ENCODE measurements around the gene SELENOK. TPM values are rescaled to one million over a fixed set of nuclear protein-coding genes. Genes with fewer than 3 reads are reported as not detected.

Gene SELENOK
- polyA plus RNA-seq, 1 experiment = 20.3 TPM

- ChIA-PET POLR2A (interaction anchor here (0.6 kb wide), 1 partner anchor 10 kb away, joined by 6 read pairs; no protein-coding TSS in a partner anchor), CTCF (no interaction called here)
- no peak overlapping the region for H3K4me3 ChIP-seq (ENCODE audit: low read depth, low read length)
- DNase-seq (ENCODE audit: low read depth) = no peak
- TF ChIP-seq CTCF (IDR thresholded peaks at IDR 0.05; ENCODE audit: insufficient read depth, low read depth, low read length) = no peak
- H3K27me3 ChIP-seq (ENCODE audit: control insufficient read depth, insufficient read depth, low read length) = peaks cover 5% of the 10 kb centered on the region; the same call in 1 of the 2 replicates
- H3K36me3 ChIP-seq (ENCODE audit: control insufficient read depth, insufficient read depth, low read length) = no peaks in the 10 kb centered on the region
Observed at GRCh38 chr3:53899750-53900149, 8.1 kb upstream of the SELENOK start.

GRCh38 chr3:53892286-53892637 lies 603 bp upstream of the SELENOK start:
- H3K27me3 ChIP-seq (ENCODE audit: control insufficient read depth, insufficient read depth, low read length) = peaks cover 4% of the 10 kb centered on the region; the same call in 1 of the 2 replicates
- CTCF ChIA-PET = no interaction called here
- POLR2A ChIA-PET = interaction anchor here (0.6 kb wide), 1 partner anchor 44 kb away, joined by 9 read pairs; no protein-coding TSS in a partner anchor
- H3K36me3 ChIP-seq (ENCODE audit: control insufficient read depth, insufficient read depth, low read length) = no peaks in the 10 kb centered on the region
- peak overlapping the region; percentile 84 for H3K4me3 ChIP-seq (ENCODE audit: low read depth, low read length)
- DNase-seq (ENCODE audit: low read depth) = no peak
- no peak for TF ChIP-seq CTCF (IDR thresholded peaks at IDR 0.05; ENCODE audit: insufficient read depth, low read depth, low read length)

GRCh38 chr3:53890726-53891475 lies 758 bp downstream of the SELENOK start:
- peak overlapping the region; percentile 84 for H3K4me3 ChIP-seq (ENCODE audit: low read depth, low read length)

GRCh38 chr3:53888232-53888631 lies 3.4 kb downstream of the SELENOK start:
- no peak for TF ChIP-seq CTCF (IDR thresholded peaks at IDR 0.05; ENCODE audit: insufficient read depth, low read depth, low read length)
- DNase-seq (ENCODE audit: low read depth) = no peak
- CTCF ChIA-PET = no interaction called here
- H3K27me3 ChIP-seq (ENCODE audit: control insufficient read depth, insufficient read depth, low read length) = no peaks in the 10 kb centered on the region
- POLR2A ChIA-PET = no interaction called here
- no peak overlapping the region for H3K4me3 ChIP-seq (ENCODE audit: low read depth, low read length)
- H3K36me3 ChIP-seq (ENCODE audit: control insufficient read depth, insufficient read depth, low read length) = peaks cover 5% of the 10 kb centered on the region

More at GRCh38 chr3:53890726-53891475, 758 bp downstream of the SELENOK start:
- CTCF ChIA-PET = interaction anchor here (0.5 to 0.6 kb wide), 2 partner anchors 31 to 975 kb away, joined by 3 read pairs; no protein-coding TSS in a partner anchor
- POLR2A ChIA-PET = no interaction called here
- no peak for DNase-seq (ENCODE audit: low read depth)
- peaks cover 2% of the 10 kb centered on the region; the same call in 1 of the 2 replicates for H3K27me3 ChIP-seq (ENCODE audit: control insufficient read depth, insufficient read depth, low read length)
- H3K36me3 ChIP-seq (ENCODE audit: control insufficient read depth, insufficient read depth, low read length) = no peaks in the 10 kb centered on the region
- no peak for TF ChIP-seq CTCF (IDR thresholded peaks at IDR 0.05; ENCODE audit: insufficient read depth, low read depth, low read length)

GRCh38 chr3:53887446-53887845 lies 4.2 kb downstream of the SELENOK start:
- Histone ChIP-seq H3K27me3 (ENCODE audit: control insufficient read depth, insufficient read depth, low read length) (no peaks in the 10 kb centered on the region), H3K4me3 (ENCODE audit: low read depth, low read length) (no peak overlapping the region), H3K36me3 (ENCODE audit: control insufficient read depth, insufficient read depth, low read length) (peaks cover 5% of the 10 kb centered on the region)
- CTCF ChIA-PET = no interaction called here
- no peak for TF ChIP-seq CTCF (IDR thresholded peaks at IDR 0.05; ENCODE audit: insufficient read depth, low read depth, low read length)
- DNase-seq (ENCODE audit: low read depth) = no peak
- POLR2A ChIA-PET = no interaction called here

Measured in BJ (cell line).